IMR-90 (cell line): ENCODE measurements around the gene TMEM245. TPM values are rescaled to one million over a fixed set of nuclear protein-coding genes. Genes with fewer than 3 reads are reported as not detected.

Experiments
- ATAC-seq: fragments of 200-7000 bp; cut with Tn5 transposase; 2 replicates; pipeline ENCODE4 v1.9.1; 2020; ENCODE audit warnings: low read depth, mild to moderate bottlenecking, moderate library complexity
- BruUV-seq: library from RNA; stranded (reverse); fragments of 400-500 nt; replicated peaks from 2 replicates; lab custom pipeline; 2021; lab: Mats Ljungman, UMichigan
- CTCF ChIA-PET: fragments of 300-600 bp; formaldehyde crosslinking; extraction: SDS; loops from one replicate; lab custom pipeline; 2021; ENCODE audit warnings: antibody characterized with exemption; lab: Yijun Ruan, JAX
- POLR2A ChIA-PET: fragments of 300-600 bp; sonication (Branson Sonifier 250); formaldehyde crosslinking; loops from one replicate; lab custom pipeline; 2022; ENCODE audit warnings: antibody characterized with exemption; ENCODE audit not compliant: unreplicated experiment; lab: Charles Lee
- DNase-seq: peaks from one replicate; pipeline ENCODE4 v3.0.0; 2013
- H2AFZ ChIP-seq: replicated peaks from 2 replicates; pipeline ENCODE3; 2013; ENCODE audit warnings: low read length, mild to moderate bottlenecking; ENCODE audit not compliant: poor library complexity
- H2AK5ac ChIP-seq: 2 replicates; pipeline ENCODE4 v1.6.1; 2013; ENCODE audit warnings: low read depth, low read length, inconsistent platforms
- H2AK9ac ChIP-seq: replicated peaks from 2 replicates; pipeline ENCODE3; 2013; ENCODE audit warnings: mild to moderate bottlenecking, low read depth, low read length, moderate library complexity; ENCODE audit not compliant: poor library complexity
- H2BK120ac ChIP-seq: 2 replicates; pipeline ENCODE4 v1.6.1; 2013; ENCODE audit warnings: low read depth, low read length, inconsistent platforms
- H2BK15ac ChIP-seq: 3 replicates; pipeline ENCODE4 v1.6.1; 2013; ENCODE audit warnings: low read depth, low read length, inconsistent platforms
- H2BK20ac ChIP-seq: 2 replicates; pipeline ENCODE4 v1.6.1; 2013; ENCODE audit warnings: low read depth, mild to moderate bottlenecking, inconsistent platforms, low read length, moderate library complexity
- H2BK5ac ChIP-seq: 2 replicates; pipeline ENCODE4 v1.6.1; 2013; ENCODE audit warnings: mild to moderate bottlenecking, low read depth, low read length, inconsistent platforms; ENCODE audit not compliant: poor library complexity, severe bottlenecking
- H3K14ac ChIP-seq: replicated peaks from 2 replicates; pipeline ENCODE4 v1.6.1; 2013; ENCODE audit warnings: low read depth, low read length, inconsistent platforms
- H3K18ac ChIP-seq: 2 replicates; pipeline ENCODE4 v1.6.1; 2013; ENCODE audit warnings: low read depth, low read length, control low read depth
- H3K23ac ChIP-seq: 2 replicates; pipeline ENCODE4 v1.6.1; 2013; ENCODE audit warnings: low read depth, low read length, inconsistent platforms
- H3K27ac ChIP-seq: 2 replicates; pipeline ENCODE4 v1.5.1; 2013; ENCODE audit warnings: mild to moderate bottlenecking, control low read depth, low read length; ENCODE audit not compliant: insufficient read depth
- H3K27me3 ChIP-seq: 2 replicates; pipeline ENCODE4 v1.6.1; 2013; ENCODE audit warnings: low read length; ENCODE audit not compliant: control insufficient read depth, insufficient read depth
- H3K36me3 ChIP-seq: 2 replicates; pipeline ENCODE4 v1.6.1; 2013; ENCODE audit warnings: low read length, mixed read lengths; ENCODE audit not compliant: control insufficient read depth, insufficient read depth
- H3K4ac ChIP-seq: 2 replicates; pipeline ENCODE4 v1.6.1; 2013; ENCODE audit warnings: low read depth, low read length, inconsistent platforms
- H3K4me1 ChIP-seq: 2 replicates; pipeline ENCODE4 v1.6.1; 2013; ENCODE audit warnings: low read length, mixed read lengths; ENCODE audit not compliant: control insufficient read depth, insufficient read depth
- H3K4me2 ChIP-seq: 2 replicates; pipeline ENCODE4 v1.6.1; 2013; ENCODE audit warnings: low read depth, mild to moderate bottlenecking, control low read depth, low read length, moderate library complexity
- H3K4me3 ChIP-seq: 2 replicates; pipeline ENCODE4 v1.5.1; 2013; ENCODE audit warnings: low read depth, mild to moderate bottlenecking, control low read depth, low read length, moderate library complexity; ENCODE audit not compliant: insufficient read depth
- H3K56ac ChIP-seq: 2 replicates; pipeline ENCODE4 v1.6.1; 2013; ENCODE audit warnings: low read length, inconsistent platforms; ENCODE audit not compliant: insufficient read depth; ENCODE audit errors: extremely low read depth
- H3K79me1 ChIP-seq, 2 experiments: 2 replicates each; pipeline ENCODE4 v1.6.1; 2013; ENCODE audit warnings: low read length in 2 of 2, inconsistent platforms in 1 of 2, low read depth in 1 of 2
- H3K9ac ChIP-seq: 2 replicates; pipeline ENCODE4 v1.6.1; 2013; ENCODE audit warnings: low read depth, low read length, control low read depth
- H3K9me1 ChIP-seq: 2 replicates; pipeline ENCODE4 v1.6.1; 2013; ENCODE audit warnings: low read length, inconsistent platforms; ENCODE audit not compliant: insufficient read depth
- H3K9me3 ChIP-seq: 2 replicates; pipeline ENCODE4 v1.6.1; 2013; ENCODE audit warnings: low read length; ENCODE audit not compliant: control insufficient read depth, insufficient read depth
- H4K20me1 ChIP-seq: 2 replicates; pipeline ENCODE4 v1.6.1; 2013; ENCODE audit warnings: low read length, inconsistent platforms; ENCODE audit not compliant: insufficient read depth
- H4K5ac ChIP-seq: 2 replicates; pipeline ENCODE4 v1.6.1; 2013; ENCODE audit warnings: mild to moderate bottlenecking, low read depth, low read length, control low read depth
- H4K8ac ChIP-seq, 2 experiments: 2 replicates each; pipeline ENCODE4 v1.6.1; 2013; ENCODE audit warnings: low read depth in 2 of 2, low read length in 2 of 2, control low read depth in 1 of 2, inconsistent platforms in 1 of 2
- H4K91ac ChIP-seq: 2 replicates; pipeline ENCODE4 v1.6.1; 2013; ENCODE audit warnings: low read depth, low read length, inconsistent platforms; ENCODE audit not compliant: insufficient read depth
- MAZ ChIP-seq: IDR thresholded peaks from 2 replicates; pipeline ENCODE4 v1.6.1; 2012; ENCODE audit warnings: low read depth, mild to moderate bottlenecking, low read length, improper control_type of control experiment, moderate library complexity, borderline replicate concordance
- WGBS, 2 experiments: methylation state at CpG; one replicate each; pipeline versions ENCODE4 v1.1.5 to v1.1.7; 2013; ENCODE audit warnings: missing lambda C conversion rate in 2 of 2; ENCODE audit not compliant: insufficient read length in 1 of 2; ENCODE audit errors: extremely low coverage in 2 of 2; 5-methylcytosine and 5-hydroxymethylcytosine counted together
- dilution Hi-C: fragments of 300-500 bp; cut with HindIII; formaldehyde crosslinking; loops from one replicate; pipeline ENCODE4 v1.14.3; 2018; ENCODE audit warnings: low sequenced_read_pairs; ENCODE audit not compliant: unreplicated experiment
- in situ Hi-C: fragments of 300-500 bp; cut with MboI; formaldehyde crosslinking; loops from 3 replicates; pipeline ENCODE4 v1.14.3; 2019; ENCODE audit warnings: low sequenced_read_pairs, inconsistent platforms, mixed read lengths
- intact Hi-C: fragments of 100-400 bp; cut with micrococcal nuclease; formaldehyde crosslinking; loops from 2 replicates; pipeline ENCODE4 v1.10.0; 2022
- polyA plus RNA-seq, 3 experiments: library from polyadenylated mRNA; depleted of rRNA; stranded (reverse); fragments of >200 nt; gene quantifications; 2 replicates each; pipeline ENCODE4 v1.2.3, GENCODE V29; 2012; ENCODE audit warnings: low replicate concordance in 1 of 3
- total RNA-seq: library from RNA; depleted of rRNA; stranded (reverse); fragments of >200 nt; gene quantifications from 2 replicates; pipeline ENCODE4 v1.2.3, GENCODE V29; 2012
- TF ChIP-seq, protein P1 (sequence below): fragments of 150-350 bp; IDR thresholded peaks from 2 replicates; pipeline ENCODE4 v1.6.1; 2016; ENCODE audit warnings: low read depth, mild to moderate bottlenecking, low read length, moderate library complexity, borderline replicate concordance

TMEM245 gene
- total and polyA plus RNA-seq, 2 of the 4 experiments (the other 2 are of a cell fraction): 24.8 to 57.9 TPM

DNA sequence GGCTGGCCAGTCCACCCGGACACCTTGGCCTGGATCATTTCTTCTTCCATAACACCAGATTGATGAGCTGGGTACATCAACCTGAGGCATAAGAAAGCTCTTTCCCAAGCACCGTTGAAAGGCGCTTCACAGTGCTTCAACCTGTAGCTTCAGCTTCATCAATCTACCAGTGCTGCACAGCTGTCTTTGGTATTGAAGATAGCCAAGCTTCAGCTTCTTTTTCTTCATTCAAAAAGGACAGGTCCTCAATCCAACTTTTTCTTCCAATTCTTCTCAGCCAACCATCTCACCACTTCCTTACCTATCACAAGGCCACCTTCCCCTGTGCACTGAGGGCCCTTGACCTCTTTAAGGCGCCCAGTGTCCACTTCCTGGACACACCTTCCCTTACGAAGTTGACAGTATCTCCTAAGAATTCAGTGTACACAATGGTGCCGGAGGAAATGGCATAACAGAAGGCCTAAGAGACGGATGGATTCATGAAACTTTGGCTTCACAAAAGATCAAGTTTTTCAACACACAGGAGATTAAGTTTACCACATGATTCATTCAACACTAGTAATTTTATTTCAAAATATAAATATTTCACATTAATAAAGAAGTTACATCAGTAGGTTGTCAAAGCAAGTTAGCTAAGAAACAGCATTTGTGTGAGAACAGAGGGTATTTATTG is 105.0 kb downstream of the TMEM245 start:
- Histone ChIP-seq H3K9me1 (peaks cover 5% of the 10 kb centered on the region), H3K9ac (no peak overlapping the region), H3K4me2 (peak overlapping the region; percentile 47; the same call in 1 of the 2 replicates), H2BK20ac (no peak overlapping the region), H2BK120ac (peak overlapping the region; percentile 1), H2AK9ac (no peak overlapping the region), H3K14ac (peak overlapping the region; percentile 3; the same call in 1 of the 2 replicates), H3K9me3 (no peaks in the 10 kb centered on the region), H2BK15ac (0 out of 3 replicates have a peak overlapping the region, but pooled peaks have one; percentile 2), H4K8ac (0 out of 4 replicates have a peak overlapping the region, but pooled peaks of 1 of the 2 experiments have one; percentile 31), H3K4me1 (peaks cover 15% of the 10 kb centered on the region), H3K27ac (peak overlapping the region; percentile 69; the same call in 1 of the 2 replicates), H3K23ac (peak overlapping the region; percentile 64), H3K36me3 (peaks cover 3% of the 10 kb centered on the region), H3K4me3 (no peak overlapping the region), H2BK5ac (peak overlapping the region; percentile 47), H4K91ac (peak overlapping the region; percentile 13), H2AK5ac (peak overlapping the region; percentile 79), H2AFZ (no peak overlapping the region), H3K18ac (no peak overlapping the region), H4K5ac (no peak overlapping the region; the same call in 1 of the 2 replicates), H3K4ac (peak overlapping the region; percentile 5), H3K56ac (no peak overlapping the region), H4K20me1 (peaks cover 18% of the 10 kb centered on the region), H3K79me1 (peaks cover 10 to 33% of the 10 kb centered on the region in 2 experiments), H3K27me3 (no peaks in the 10 kb centered on the region)
- no TSS peak for BruUV-seq
- no peak for DNase-seq
- 78% methylated on average over 4 of the region's 7 CpGs; no CpG with 5 or more reads in 1 of the 2 experiments for WGBS, 2 experiments
- POLR2A ChIA-PET: no interaction called here
- intact Hi-C loops (loop anchor here (5.0 kb wide), 1 partner anchor 308 kb away; the partner anchor contains the start of gene EPB41L4B), in situ Hi-C loops (no loop called here), dilution Hi-C loops (no loop called here)
- CTCF ChIA-PET: interaction anchor here (1.2 kb wide), 1 partner anchor 8 kb away, joined by 4 read pairs; no protein-coding TSS in a partner anchor
- TF ChIP-seq MAZ: no peak
- TF ChIP-seq, protein P1, sequence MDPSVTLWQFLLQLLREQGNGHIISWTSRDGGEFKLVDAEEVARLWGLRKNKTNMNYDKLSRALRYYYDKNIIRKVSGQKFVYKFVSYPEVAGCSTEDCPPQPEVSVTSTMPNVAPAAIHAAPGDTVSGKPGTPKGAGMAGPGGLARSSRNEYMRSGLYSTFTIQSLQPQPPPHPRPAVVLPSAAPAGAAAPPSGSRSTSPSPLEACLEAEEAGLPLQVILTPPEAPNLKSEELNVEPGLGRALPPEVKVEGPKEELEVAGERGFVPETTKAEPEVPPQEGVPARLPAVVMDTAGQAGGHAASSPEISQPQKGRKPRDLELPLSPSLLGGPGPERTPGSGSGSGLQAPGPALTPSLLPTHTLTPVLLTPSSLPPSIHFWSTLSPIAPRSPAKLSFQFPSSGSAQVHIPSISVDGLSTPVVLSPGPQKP: no peak
- no peak for ATAC-seq
